K562 (cell line): ENCODE measurements around the gene NET1. TPM values are rescaled to one million over a fixed set of nuclear protein-coding genes. Genes with fewer than 3 reads are reported as not detected.

ENCODE experiments used
- CEBPB ChIP-seq: fragments of 450-650 bp; IDR thresholded peaks from 2 replicates; pipeline ENCODE4 v1.6.1; 2016; ENCODE audit warnings: missing genetic modification characterization, missing compliant biosample characterization
- CEBPG ChIP-seq, 3 experiments: fragments of 200-800 bp in 1 of 3; sonication (Bioruptor generic) in 1 of 3; sonication (generic) in 1 of 3; formaldehyde crosslinking in 1 of 3; IDR thresholded peaks in 2 of 3; conservative IDR thresholded peaks in 1 of 3; 2 replicates each; pipeline versions ENCODE4 v1.6.1 to v1.8.0; 2016 to 2022; ENCODE audit warnings: missing compliant biosample characterization in 2 of 3, missing genetic modification characterization in 2 of 3, mild to moderate bottlenecking in 1 of 3, missing genetic modification reagents in 1 of 3
- GATA2 ChIP-seq: sonication (generic); formaldehyde crosslinking; IDR thresholded peaks from 2 replicates; pipeline ENCODE4 v1.4.0; 2020; ENCODE audit warnings: mild to moderate bottlenecking, missing genetic modification reagents
- HNRNPL ChIP-seq: fragments of 200-400 bp; formaldehyde crosslinking; IDR thresholded peaks from 2 replicates; pipeline ENCODE4 v1.6.1; 2017; ENCODE audit warnings: low read depth, mild to moderate bottlenecking, low read length
- LEF1 ChIP-seq: fragments of 450-650 bp; IDR thresholded peaks from 2 replicates; pipeline ENCODE4 v1.6.1; 2016; ENCODE audit warnings: mild to moderate bottlenecking
- NELFE ChIP-seq: IDR thresholded peaks from 2 replicates; pipeline ENCODE4 v1.6.1; 2011; ENCODE audit warnings: mild to moderate bottlenecking; ENCODE audit not compliant: insufficient read depth, insufficient read length
- NFE2 ChIP-seq: IDR thresholded peaks from 2 replicates; pipeline ENCODE4 v1.6.1; 2014; ENCODE audit warnings: antibody characterized with exemption, low read depth
- POLR2G ChIP-seq: fragments of 200-400 bp; formaldehyde crosslinking; IDR thresholded peaks from 2 replicates; pipeline ENCODE4 v1.6.1; 2017; ENCODE audit warnings: low read depth, mild to moderate bottlenecking, antibody characterized with exemption, low read length, moderate library complexity
- PPARD ChIP-seq: fragments of 250-450 bp; sonication (Bioruptor Pico); IDR thresholded peaks from 2 replicates; pipeline ENCODE4 v1.8.0; 2022; ENCODE audit warnings: inconsistent platforms, mild to moderate bottlenecking, moderate library complexity
- SFPQ ChIP-seq: fragments of 200-400 bp; formaldehyde crosslinking; IDR thresholded peaks from 2 replicates; pipeline ENCODE4 v1.6.1; 2017; ENCODE audit warnings: mild to moderate bottlenecking, low read depth, low read length, moderate library complexity
- SMAD3 ChIP-seq: fragments of 450-650 bp; formaldehyde crosslinking; conservative IDR thresholded peaks from 2 replicates; pipeline ENCODE4 v1.4.0; 2020; ENCODE audit warnings: mild to moderate bottlenecking
- SP2 ChIP-seq: IDR thresholded peaks from 2 replicates; pipeline ENCODE4 v1.6.1; 2011; ENCODE audit warnings: mild to moderate bottlenecking, low read depth, low read length, moderate library complexity; ENCODE audit not compliant: poor library complexity, severe bottlenecking; ENCODE audit errors: extremely low read depth
- SUPT5H ChIP-seq: fragments of 450-650 bp; IDR thresholded peaks from 2 replicates; pipeline ENCODE4 v1.6.1; 2016
- ZC3H8 ChIP-seq: fragments of 450-650 bp; IDR thresholded peaks from 2 replicates; pipeline ENCODE4 v1.6.1; 2017
- ZNF133 ChIP-seq: fragments of 250-450 bp; sonication (Bioruptor Pico); IDR thresholded peaks from 2 replicates; pipeline ENCODE4 v1.4.0; 2020; ENCODE audit warnings: mild to moderate bottlenecking
- ZNF184 ChIP-seq: sonication (generic); formaldehyde crosslinking; IDR thresholded peaks from 2 replicates; pipeline ENCODE4 v1.5.0; 2020; ENCODE audit warnings: missing genetic modification reagents
- ZNF395 ChIP-seq: fragments of 200-800 bp; sonication (Bioruptor generic); IDR thresholded peaks from 2 replicates; pipeline ENCODE4 v1.6.1; 2017; ENCODE audit warnings: missing genetic modification characterization, missing compliant biosample characterization
- ZNF79 ChIP-seq: fragments of 250-450 bp; sonication (Bioruptor Pico); IDR thresholded peaks from 2 replicates; pipeline ENCODE4 v1.4.0; 2020; ENCODE audit warnings: low read depth, mild to moderate bottlenecking, moderate library complexity
- polyA plus RNA-seq, 8 experiments: library from polyadenylated mRNA; depleted of rRNA in 4 of 8; stranded (reverse) in 5 of 8; unstranded in 3 of 8; fragments of >200 nt; fragmentation: Nextera tagmentation in 2 of 8; fragmentation: Illumina TruSeq in 1 of 8; extraction: Ambion mirVana in 2 of 8; extraction: Trizol in 1 of 8; gene quantifications; 2 replicates each; pipeline versions ENCODE4 v1.2.1 to v1.2.3, GENCODE V29; 2011 to 2014; ENCODE audit warnings: inconsistent platforms in 1 of 8, missing spikeins in 1 of 8
- total RNA-seq, 7 experiments: library from RNA; depleted of rRNA in 6 of 7; stranded (reverse); fragments of >200 nt in 6 of 7; fragmentation: Illumina TruSeq in 2 of 7; extraction: Trizol in 2 of 7; gene quantifications; 2 replicates each; pipeline versions ENCODE4 v1.2.1 to v1.2.3, GENCODE V29; 2011 to 2021; ENCODE audit warnings: low replicate concordance in 1 of 7
- TF ChIP-seq, protein P1 (sequence below): fragments of 450-650 bp; IDR thresholded peaks from 2 replicates; pipeline ENCODE4 v1.6.1; 2016; ENCODE audit warnings: borderline replicate concordance
- TF ChIP-seq, protein P2 (sequence below): IDR thresholded peaks from 2 replicates; pipeline ENCODE4 v1.6.1; 2016; ENCODE audit warnings: missing genetic modification characterization, missing compliant biosample characterization

NET1 gene
- total and polyA plus RNA-seq, 9 of the 15 experiments (the other 6 are each of a cell fraction or from before 2014, with no cell fraction given) = 47.4 to 258 (median 106) TPM

DNA sequence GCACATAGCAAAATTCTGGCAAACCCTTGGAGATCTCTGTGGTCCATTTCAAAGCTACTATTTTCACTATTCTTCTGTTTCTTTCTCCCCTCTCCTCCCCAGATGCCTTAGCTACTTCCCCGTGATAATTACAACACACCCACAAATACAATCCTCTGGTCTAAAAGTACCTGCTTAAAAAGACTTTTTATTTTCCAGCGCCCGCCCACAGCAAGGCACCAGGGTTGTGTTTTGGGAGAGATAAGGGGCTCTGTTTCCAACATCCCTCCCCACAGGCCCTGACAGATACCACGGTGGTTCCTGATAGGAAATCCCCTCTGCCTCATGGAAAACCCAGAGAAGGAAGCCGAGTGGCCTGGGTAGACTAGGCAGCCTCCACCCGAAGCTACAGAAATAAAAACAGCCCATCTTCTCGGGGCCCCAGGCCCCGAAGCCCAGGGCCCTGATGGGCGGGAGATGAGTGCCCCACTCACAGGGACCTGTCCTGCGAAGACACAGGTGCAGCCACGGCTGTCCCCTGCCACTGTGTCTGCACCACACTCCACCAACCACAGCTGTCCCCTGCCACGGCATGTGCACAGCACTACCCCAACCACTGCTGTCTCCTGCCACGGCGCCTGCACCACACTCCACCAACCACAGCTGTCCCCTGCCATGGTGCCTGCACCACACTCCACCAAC is 67.3 kb downstream of the NET1 start (continued):
- no peak for TF ChIP-seq ZNF79
- peak; percentile 74 for TF ChIP-seq POLR2G
- no peak for TF ChIP-seq ZNF133 (CRISPR knock-in tag)
- TF ChIP-seq CEBPB (tag) = peak; percentile 57; the same call in 1 of the 2 replicates
- TF ChIP-seq ZC3H8 = no peak
- no peak; the same call in 1 of the 2 replicates for TF ChIP-seq ZNF395 (CRISPR knock-in tag)
- TF ChIP-seq LEF1 = peak; percentile 63
- TF ChIP-seq HNRNPL = no peak
- 0 out of 2 replicates have a peak, but pooled peaks have one; percentile 3 for TF ChIP-seq NFE2
- TF ChIP-seq SP2 = no peak
- no peak for TF ChIP-seq PPARD (CRISPR knock-in tag)
- TF ChIP-seq CEBPG (CRISPR knock-in tag; IDR thresholded peaks at IDR 0.05) = no peak
- no peak for TF ChIP-seq CEBPG (tag; conservative IDR thresholded peaks at IDR 0.05 in 1 of 2, IDR thresholded peaks at IDR 0.05 in 1 of 2)
- TF ChIP-seq NELFE = no peak
- TF ChIP-seq SUPT5H = peak; percentile 71
- TF ChIP-seq, protein P1, sequence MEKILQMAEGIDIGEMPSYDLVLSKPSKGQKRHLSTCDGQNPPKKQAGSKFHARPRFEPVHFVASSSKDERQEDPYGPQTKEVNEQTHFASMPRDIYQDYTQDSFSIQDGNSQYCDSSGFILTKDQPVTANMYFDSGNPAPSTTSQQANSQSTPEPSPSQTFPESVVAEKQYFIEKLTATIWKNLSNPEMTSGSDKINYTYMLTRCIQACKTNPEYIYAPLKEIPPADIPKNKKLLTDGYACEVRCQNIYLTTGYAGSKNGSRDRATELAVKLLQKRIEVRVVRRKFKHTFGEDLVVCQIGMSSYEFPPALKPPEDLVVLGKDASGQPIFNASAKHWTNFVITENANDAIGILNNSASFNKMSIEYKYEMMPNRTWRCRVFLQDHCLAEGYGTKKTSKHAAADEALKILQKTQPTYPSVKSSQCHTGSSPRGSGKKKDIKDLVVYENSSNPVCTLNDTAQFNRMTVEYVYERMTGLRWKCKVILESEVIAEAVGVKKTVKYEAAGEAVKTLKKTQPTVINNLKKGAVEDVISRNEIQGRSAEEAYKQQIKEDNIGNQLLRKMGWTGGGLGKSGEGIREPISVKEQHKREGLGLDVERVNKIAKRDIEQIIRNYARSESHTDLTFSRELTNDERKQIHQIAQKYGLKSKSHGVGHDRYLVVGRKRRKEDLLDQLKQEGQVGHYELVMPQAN = no peak
- peak; percentile 9; the same call in 1 of the 2 replicates for TF ChIP-seq SMAD3
- TF ChIP-seq SFPQ = no peak
- TF ChIP-seq ZNF184 (CRISPR knock-in tag) = no peak
- TF ChIP-seq GATA2 = peak; percentile 74; the same call in 1 of the 2 replicates
- TF ChIP-seq, protein P2, sequence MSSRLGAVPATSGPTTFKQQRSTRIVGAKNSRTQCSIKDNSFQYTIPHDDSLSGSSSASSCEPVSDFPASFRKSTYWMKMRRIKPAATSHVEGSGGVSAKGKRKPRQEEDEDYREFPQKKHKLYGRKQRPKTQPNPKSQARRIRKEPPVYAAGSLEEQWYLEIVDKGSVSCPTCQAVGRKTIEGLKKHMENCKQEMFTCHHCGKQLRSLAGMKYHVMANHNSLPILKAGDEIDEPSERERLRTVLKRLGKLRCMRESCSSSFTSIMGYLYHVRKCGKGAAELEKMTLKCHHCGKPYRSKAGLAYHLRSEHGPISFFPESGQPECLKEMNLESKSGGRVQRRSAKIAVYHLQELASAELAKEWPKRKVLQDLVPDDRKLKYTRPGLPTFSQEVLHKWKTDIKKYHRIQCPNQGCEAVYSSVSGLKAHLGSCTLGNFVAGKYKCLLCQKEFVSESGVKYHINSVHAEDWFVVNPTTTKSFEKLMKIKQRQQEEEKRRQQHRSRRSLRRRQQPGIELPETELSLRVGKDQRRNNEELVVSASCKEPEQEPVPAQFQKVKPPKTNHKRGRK (tag) = no peak
